HG03066 (cell line): ENCODE measurements around the gene SLC6A9.

Experiments used
- ATAC-seq: cut with Tn5 transposase; IDR thresholded peaks from one replicate; pipeline ENCODE4 v1.9.1; 2021; ENCODE audit warnings: low read depth; ENCODE audit not compliant: unreplicated experiment

Gene SLC6A9

DNA sequence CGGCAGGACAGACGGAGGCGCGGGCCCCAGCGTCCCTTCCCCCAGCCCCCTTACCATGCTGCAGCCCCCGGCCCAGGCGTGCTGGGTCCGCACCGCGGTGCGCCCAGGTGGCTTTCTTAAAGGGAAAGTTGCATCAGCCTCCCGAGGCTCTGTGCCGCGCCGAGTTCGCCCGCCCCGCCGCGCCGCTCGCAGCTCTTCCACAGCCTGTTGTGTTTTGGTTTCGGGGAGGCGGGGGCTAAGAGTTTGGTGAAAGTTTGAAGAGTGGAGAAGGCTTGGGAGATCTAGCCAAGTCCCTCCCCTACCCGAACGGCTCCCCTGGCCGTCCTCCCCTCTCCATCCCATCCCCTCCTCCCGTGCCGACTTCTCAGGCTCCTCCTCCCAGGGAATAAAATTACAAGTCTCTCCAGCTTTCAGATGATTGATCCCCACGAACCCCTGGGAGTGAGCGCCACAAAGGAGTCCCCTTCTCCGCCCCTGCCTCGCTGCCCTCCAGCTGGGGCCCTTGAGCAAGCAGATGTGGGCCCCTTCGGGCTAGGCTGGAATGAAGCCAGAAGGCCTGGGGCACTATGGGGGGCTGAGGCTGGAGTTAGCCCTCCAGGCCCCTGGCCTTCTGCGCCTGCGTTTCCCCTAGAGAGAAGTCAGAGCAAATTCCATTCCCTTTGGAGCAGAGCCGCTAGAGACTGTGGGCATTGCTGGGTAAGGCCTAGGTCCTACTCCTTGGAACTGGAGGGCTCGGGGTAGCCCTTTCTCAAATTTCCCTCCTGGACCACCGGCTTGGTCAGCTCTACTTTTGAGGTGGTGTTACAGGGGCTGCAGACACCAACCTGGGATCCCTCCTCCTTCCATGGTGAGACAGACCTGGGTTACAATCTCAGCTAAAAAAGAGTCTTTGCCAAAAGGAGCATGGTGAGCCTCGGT, at the start of gene SLC6A9:
Gene SLC6A9 (minus strand): TSS at position 211 of the 918 bp plus-strand sequence. CDS start 7,185 bp downstream, outside the sequence.
- no peak for ATAC-seq

DNA sequence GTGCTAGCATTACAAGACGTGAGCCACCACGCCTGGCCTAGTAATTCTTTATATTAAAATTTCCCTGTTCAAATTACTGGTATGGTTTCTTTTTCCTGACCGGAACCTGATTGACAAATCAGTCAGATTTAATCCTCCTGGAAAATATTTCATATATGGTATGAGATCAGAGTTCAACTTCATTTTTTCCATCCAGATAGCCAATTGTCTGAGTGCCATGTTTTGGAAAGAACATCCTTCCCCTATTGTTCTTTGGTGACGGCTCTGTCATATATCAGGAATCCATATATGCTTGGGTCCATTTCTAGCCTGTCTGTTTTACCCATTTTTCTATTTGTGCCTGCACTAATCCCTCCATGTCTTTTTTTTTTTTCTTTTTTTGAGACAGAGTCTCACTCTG, 48.3 kb upstream of the SLC6A9 start:
- no peak for ATAC-seq

DNA sequence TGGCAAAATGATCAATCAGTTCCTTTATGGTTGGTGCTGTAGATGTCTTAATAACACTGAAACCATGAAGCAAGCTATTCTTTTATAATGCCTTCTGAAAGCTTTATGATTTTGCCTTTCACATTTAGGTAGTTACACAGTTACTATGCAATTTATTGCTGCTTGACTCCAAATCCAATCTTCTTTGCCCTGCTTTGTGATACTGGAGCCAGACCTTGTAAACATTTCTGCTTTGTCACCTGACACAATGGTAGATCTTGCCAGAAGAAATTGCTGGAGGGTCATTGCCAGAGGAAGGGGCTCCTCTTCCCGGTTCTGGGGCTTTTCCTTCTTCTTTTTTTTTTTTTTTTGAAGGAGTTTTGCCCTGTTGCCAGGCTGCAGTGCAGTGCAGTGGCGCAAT, 46.8 kb upstream of the SLC6A9 start:
- no peak for ATAC-seq

DNA sequence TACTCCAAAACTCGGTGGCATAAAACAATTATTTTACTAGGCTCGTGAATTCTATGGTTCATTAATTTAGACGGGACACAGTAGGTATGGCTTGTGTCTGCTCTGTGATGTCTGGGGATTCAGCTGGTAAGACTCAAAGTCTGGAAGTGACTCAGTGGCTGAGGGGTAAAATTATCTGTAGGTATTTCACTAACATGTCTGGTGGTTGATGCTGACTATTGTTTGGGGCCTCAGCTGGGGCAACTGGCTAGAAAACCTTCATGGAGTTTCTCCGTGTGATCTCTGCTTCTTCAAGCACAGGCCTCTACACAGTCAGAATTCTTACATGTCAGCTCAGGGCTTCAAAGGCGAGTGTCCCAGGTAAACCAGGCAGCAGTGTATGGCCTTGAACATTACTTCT, 46.2 kb upstream of the SLC6A9 start:
- no peak for ATAC-seq

DNA sequence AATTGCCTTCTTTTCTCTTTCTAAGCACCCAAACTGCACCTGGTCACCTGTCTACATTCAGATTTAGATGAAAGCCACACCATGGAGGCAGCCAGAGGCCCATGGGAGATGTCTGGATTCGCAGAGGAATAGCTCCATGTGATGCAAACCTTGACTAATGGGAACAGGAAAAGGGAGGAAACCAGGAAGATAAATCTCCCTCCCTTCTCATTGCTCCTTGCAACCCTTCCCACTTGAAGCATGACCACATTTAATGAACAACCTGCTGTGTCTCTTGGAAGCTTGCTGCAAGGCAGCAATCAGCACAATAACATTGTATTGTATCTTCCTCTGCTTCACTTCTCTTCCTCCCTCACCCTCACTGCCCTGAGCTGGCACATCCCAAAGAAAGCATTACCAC, 44.8 kb upstream of the SLC6A9 start:
- ATAC-seq, result no peak

DNA sequence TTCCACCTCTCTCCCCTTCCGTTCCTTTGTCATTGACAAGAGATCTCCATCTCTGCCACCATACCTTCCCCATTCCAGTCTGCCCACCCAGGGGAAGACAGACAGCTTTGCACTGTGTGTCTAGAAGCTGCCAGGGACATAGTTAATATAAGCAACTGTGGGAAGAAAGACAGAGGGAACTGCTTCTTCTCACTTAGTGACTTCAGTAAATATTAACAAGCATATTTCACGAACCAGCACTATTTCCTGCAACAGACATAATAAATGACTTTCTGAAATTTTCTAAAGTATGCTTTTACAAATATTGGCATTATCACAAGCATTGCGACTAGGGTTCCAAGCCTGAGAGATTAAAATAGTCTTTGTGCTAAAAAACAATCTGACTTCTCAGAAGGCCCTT, 43.2 kb upstream of the SLC6A9 start:
- no peak for ATAC-seq

DNA sequence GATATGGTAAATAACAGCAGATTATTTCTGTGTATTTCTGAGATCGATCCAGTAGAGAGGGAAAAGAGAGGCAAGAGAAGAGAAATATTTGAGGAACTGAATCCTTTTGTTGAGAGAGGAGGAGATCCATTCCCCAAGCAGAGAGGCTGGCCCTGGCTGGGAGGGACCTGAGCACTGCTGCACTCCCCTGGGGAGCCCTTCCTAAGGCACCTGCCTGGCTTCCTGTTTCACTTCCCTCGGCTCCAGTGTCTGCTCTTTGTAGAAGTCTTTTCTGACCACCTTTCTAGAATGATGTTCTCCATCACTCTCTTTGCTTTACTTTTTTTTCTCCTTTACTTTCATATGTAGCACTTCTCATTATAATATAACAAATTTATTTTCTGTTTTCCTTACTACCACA, 42.3 kb upstream of the SLC6A9 start:
- ATAC-seq, result no peak

DNA sequence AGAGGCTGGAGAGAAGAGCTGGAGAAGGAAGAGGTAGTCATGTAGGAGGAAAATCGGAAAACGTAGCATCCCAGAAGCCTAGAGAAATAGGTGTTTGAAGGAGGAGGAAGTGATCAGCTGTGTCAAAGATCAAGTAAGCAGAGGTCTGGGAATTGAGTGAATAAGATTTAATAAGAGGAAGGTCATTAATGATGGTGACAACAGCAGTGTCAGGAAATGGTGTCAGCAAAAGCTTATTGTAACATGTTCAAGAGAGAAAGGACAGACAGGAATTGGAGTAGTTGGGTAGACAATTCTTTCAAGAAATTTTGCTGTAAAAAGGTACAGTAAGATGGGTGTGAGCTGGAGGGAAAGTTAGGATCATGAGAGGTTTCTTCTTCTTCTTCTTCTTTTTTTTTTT, 41.6 kb upstream of the SLC6A9 start:
- no peak for ATAC-seq

DNA sequence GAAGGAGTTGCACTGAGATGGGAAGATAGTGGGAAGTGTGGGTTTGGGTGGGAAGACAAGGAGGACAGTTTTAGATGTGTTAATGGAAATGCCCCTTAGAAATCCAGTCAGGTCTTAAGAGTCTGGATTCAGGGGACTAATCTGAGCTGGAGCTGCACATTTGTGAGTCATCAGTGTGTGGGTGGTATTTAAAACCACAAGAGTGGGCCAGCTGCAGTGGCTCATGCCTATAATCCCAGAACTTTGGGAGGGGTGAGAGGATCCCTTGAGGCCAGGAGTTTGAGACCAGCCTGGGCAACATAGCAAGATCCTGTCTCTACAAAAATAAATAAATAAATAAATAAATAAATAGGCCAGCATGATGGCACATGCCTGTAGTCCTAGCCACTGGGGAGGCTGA, 40.9 kb upstream of the SLC6A9 start:
- no peak for ATAC-seq

DNA sequence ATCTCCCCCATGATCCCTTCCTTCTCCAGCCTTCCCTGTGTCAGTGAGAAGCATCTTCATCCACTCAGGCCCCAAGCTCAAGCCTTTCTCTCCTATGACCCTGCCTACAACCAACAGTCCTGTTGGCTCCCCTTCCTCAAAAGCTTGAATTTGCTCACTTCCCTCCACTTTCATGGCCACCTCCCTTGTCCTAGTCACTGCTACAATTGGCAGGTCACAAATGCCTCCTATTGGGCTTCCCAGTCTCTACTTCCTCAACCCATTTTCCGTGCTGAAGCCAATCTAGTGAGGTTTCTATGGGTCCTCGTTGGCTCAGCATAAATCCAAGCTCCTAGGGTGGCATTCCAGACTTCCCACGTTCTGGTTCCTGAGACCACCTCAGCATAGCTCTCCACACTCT, 40.2 kb upstream of the SLC6A9 start:
- no peak for ATAC-seq

DNA sequence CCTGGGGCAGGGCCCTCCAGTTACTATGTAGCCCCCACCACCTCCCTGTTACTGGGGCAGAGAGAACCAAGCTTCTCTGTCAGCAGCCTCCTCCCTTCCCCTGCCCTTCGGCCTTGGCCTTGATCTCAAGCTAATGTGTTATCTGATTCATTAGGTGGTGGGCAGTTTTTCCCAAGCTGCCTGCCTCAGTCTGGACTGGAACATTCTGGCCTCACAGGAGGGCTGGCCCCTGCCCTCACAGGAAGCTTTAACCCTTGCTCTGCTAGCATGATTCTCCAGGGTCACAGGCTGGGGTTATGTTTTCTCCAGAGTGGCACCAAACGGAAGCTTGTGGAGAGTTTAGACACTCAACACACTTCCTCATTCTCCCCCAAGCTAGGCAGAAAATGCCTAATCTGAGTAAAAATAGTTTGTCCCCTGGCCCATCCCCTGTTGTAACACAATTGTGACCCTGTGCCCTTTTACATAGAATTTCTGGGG, 37.2 kb upstream of the SLC6A9 start:
- ATAC-seq, result no peak

DNA sequence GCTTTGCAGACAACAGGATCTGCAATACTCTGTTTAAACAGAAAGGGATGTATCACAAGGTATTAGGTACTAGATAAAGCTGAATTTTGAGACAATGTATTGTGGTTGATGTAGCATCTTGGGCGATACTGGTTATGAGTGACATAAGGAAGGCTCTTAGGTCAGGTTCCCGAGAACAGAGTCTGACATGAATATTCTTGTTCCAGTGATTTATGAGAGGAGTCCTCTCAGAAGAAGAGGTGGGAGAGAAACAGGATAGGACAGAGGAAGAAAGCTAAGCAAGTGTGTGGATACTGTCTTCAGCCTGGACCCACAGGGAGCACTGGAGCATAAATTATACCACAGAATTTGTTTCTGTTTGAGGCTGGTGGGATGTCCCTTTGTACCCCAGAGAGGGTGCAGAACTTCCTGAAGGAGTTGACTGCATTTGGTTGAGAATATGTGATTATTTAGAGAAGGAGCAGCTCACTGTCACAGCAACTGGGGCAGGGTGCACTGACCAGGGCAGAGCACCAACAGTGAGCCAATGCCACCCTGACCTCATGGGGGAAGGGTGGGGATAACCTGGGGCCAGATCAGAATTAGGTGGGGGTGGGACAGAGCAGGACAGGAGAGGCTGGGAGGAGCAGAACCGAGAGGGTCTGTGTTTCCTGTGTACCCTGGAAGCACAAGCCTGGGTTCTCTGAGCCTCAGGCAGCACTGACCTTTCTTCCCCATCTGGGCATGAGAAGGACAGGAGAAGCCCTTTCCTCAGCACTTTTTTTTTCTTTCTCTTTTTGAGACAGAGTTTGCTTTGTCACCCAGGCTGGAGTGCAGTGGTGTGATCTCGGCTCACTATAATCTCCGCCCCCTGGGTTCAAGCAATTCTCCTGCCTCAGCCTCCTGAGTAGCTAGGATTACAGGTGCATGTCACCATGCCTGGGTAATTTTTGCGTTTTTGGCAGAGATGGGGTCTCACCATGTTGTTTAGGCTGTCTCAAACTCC, 36.3 kb upstream of the SLC6A9 start:
- no peak for ATAC-seq

DNA sequence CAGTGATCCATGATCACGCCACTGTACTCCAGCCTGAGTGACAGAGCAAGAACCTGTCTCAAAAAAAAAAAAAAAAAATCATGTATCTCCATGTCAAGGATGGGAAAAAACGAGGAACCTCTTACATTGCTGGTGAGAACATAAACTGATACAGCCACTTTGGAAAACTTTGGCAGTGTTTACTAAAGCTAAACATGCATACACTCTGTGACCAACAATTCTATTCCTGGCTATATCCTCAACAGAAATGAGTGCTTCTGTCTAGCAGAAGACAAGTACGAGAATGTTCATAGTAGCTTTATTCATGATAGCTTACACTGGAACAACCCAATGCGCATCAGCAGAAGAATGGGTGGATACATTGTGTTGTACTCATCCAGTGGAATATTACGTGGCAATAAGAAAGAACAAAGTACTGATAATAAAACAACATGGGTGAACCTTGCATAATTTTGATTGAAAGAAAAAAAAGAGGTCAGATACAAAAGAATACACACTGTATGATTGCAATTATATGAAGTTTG, 31.5 kb upstream of the SLC6A9 start:
- no peak for ATAC-seq

DNA sequence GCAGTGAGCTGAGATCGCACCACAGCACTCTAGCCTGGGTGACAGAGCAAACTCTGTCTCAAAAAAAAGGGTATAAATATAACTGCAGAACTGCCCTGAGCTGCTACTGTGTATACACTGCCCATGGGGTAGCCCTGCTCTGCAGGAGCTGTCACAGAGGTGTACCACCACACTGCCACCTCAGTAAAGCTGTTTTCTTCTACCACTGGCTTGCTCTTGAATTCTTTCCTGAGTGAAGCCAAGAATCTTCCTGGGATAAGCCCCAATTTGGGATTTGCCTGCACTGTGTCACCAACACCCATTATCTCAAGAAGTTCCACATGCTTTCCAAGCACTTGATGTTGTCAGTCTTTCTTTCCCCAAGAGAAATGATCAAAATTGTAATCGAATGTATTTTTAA, 30.6 kb upstream of the SLC6A9 start:
- no peak for ATAC-seq

DNA sequence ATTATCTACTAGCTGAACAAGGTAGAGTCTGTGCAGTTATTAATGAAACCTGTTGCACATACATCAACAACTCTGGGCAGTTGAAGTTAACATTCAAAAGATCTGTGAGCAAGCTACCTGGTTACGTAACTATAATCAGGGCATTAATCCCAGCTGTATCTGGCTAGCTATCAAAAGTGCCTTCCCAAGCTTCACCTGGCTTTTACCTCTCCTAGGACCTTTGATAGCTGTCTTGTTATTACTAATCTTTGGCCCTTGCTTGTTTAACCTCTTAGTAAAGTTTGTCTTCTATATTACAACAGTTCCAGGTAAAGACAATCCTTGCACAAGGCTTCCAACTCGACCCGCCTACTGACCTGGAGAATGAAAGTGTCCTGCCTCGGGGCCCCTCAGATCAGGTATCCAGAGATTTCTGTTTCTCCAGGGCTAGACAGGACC, 29.6 kb upstream of the SLC6A9 start:
- no peak for ATAC-seq

DNA sequence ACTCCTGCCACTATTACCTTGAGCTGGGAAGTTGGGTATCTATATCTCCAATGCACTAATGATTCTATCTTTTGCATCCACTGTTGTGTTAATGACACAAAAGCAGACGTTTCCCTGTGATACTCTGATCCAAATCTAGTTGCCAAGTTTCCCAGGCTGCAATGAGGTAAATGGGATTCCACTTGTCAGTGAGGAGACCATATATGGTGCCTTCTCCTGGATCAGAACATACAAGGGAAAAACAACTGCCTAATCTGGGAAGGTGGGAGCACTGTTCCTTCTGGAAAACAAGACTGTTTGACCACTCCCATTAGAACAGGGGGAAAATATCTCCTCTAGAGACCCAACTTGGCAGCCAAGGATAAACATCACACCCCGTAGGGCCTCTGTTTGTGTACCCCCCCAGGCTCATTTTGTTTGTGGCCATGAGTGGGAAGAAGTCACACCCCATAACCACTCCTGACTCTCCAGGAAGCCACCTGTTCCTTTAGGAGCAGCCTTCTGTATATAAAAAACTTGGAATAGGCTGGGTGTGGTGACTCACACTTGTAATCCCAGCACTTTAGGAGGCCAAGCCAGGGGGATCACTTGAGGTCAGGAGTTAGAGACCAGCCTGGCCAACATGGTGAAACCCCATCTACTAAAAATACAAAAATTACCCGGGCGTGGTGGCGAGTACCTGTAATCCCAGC, 28.5 kb upstream of the SLC6A9 start:
- ATAC-seq, result no peak

DNA sequence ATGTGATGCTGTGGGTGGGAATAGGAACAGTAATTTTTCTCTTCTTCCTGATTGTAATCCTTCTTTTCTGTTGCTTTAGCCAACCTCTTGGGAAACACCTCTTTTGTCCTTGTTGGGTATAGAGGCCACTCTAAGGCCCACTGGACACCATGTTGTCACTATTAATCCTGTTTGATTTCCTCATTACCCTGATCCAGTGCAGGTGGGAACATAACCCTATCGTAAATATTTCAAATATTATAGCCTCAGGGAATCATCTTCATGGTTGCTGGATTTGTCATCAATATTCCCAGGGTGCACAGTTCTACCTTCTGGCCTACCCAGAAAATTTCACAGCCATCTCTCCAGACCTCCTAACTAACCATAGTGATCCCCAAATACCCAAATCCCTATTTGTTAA, 27.9 kb upstream of the SLC6A9 start:
- no peak for ATAC-seq

DNA sequence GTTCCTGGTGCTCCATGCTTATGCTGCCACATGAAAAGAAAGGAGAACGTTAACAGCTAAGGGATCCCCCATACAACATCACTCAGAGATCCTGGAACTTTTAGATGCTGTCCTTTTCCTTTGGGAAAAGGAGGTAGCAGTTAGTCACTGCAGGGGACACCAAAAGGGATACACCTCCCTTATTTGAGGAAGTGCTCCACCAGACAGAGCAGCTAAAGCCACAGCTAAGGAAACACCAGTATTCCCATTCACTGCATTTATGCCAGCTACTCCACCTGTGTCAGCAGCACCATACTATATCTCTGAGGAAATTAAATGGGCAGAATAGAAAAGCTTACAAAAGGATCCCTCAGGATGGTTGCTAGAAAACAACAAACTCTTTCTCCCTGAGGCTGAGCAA, 26.0 kb upstream of the SLC6A9 start:
- ATAC-seq, result no peak

DNA sequence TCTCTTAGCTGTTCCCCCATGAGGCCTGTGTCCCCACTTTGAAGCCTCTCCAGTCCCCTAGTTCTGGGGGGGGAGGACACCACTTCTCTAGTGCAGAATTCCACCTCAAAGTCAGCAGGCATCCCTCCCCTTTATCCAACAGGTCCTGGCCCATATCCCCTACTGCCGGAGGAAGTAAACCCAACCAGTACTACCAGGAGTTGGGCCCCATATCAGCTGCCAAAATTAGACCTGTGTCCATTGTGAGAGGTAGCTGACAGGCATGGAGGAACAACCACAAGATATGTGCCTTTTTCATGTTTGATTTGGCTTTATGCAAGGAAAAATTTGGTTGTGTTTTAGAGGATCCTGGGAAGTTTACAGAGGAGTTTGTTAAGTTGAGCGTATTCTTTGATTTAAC, 22.1 kb upstream of the SLC6A9 start:
- ATAC-seq, result no peak

DNA sequence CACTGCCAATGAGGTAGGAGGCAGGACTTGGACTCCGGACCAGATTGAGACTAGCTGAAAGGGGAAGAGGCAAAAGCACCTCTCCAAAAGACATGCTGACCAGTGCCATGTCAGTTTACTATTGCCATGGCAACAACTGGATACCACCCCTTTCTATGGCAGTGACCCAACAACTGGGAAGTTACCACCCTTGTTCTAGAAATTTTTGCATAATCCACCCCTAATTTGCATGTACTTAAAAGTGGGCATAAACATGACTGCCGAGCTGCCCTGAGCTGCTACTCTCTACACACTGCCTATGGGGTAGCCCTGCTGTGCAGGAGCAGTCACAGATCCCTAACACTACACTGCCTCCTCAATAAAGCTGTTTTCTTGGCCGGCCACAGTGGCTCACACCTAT, 19.0 kb upstream of the SLC6A9 start:
- no peak for ATAC-seq
